Ecto neural progenitor cell (in vitro differentiated cells): ENCODE data around the gene RPUSD3.

Experiments used
- DNase-seq: peaks from one replicate; pipeline ENCODE4 v3.0.0-alpha.2; 2018; ENCODE audit warnings: low spot score

Gene RPUSD3

DNA sequence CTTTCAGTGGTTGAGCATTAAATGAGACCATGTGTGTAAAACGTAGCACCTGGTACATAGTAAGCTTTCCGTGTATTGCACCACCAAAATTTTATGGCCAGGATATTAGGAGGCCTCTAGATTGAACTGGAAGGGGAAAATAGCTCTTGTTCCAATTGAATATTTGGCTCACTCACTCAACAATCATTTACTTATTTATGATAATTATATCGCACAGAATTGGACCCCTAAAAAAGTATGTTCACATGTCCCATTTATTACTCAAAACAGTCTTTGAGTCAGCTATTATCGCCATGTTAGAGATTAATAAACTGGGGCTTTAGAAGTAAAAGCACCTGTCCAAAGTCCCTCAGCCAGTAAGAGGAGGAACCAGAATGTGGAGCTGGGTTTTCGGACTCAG, 38.8 kb downstream of the RPUSD3 start:
- no peak for DNase-seq

DNA sequence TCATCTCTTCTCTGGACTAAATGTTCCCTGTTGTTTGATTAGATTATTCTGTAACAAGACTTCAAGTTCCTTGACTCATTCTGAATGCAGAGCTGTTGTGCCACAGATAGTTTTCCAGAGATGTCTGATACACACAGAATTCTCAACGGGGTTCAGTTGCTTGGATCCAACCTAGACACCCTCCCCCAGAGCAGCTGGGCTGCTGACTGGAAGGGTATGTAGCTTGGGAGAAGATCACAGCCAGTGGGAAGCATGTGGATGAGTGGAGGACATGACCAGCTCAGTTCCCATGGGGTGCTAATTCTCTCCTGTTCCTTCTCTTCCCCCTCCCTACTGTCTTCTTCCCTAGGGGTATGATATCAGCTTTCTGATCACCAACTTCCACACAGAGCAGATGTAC, 40.3 kb downstream of the RPUSD3 start:
- DNase-seq: no peak

GRCh38 chr3:9800529-9800928, 43.3 kb downstream of the RPUSD3 start:
- no peak for DNase-seq

GRCh38 chr3:9797196-9797945, 46.4 kb downstream of the RPUSD3 start:
- no peak for DNase-seq

DNA sequence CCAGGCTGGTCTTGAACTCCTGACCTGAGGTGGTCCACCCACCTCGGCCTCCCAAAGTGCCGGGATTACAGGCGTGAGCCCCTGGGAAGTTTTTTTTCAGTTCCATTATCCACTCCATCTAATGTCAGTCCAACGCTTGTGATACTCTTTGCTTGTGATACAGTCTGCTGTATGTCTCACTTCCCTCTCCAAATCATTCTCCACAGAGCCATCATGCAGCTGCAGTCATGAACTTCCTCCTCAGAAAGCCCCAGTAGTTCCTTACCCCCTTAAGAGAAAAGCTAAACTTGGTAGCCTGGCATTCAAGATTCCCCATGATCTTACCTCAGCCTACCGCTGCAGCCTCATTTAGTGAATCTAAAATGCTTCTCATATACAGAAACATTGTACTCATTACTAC, 48.6 kb downstream of the RPUSD3 start:
- no peak for DNase-seq

DNA sequence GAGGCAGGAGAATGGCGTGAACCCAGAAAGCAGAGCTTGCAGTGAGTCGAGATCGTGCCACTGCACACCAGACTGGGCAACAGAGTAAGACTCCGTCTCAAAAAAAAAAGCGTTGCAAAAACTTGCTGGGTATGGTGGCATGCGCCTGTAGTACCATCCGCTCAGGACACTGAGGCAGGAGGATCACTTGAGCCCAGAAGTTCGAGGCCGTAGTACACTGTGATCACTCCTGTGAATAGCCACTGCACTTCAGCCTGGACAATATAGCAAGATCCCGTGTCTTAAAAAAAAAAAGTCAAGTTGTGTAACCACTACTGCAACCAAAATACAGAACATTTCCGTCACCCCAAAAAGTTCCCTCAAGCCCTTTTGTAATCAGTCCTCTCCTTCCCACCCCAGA, 49.4 kb downstream of the RPUSD3 start:
- no peak for DNase-seq

DNA sequence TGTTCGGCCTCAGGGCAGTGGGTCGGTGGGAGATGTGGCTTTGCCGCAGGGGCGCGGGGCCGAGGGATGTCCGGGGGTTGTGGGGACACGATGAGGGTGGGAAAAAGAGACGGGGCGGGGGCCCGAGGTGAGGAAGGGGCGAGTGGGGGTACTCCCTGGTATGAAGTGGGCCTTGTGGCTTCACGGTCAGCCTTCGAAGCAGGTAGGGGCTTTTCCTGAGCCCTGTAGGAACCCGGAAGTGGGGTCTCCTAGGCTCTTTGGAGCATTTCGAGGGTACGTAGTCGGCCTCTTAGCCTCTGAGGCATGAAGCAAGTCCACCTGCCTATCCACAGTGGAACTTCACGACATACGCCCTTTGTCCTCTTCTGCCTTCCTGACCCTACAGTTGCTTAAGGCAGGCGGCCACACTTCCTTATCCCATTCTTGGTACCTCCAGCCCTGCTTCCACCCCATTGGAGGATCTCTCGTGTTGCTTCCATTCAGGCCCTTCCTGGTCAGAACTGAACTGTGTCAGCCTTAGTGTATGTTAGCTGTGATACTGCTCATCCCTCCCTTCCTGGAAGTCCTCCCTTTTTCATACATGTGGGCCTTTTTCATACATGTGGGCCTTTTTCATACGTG, 50.5 kb downstream of the RPUSD3 start:
- DNase-seq: no peak

- peak; percentile 92 for DNase-seq
These were observed 51.2 kb downstream of the RPUSD3 start, which contains the start of the genes ARPC4 and TADA3 for GRCh38 chr3:9792405-9793160. TSS of gene ARPC4 (plus strand) at chr3:9793082. CDS start at chr3:9793122, 40 bp downstream. TSS of gene TADA3 (minus strand) at chr3:9792473. CDS start at chr3:9791466, 1,007 bp downstream.

DNA sequence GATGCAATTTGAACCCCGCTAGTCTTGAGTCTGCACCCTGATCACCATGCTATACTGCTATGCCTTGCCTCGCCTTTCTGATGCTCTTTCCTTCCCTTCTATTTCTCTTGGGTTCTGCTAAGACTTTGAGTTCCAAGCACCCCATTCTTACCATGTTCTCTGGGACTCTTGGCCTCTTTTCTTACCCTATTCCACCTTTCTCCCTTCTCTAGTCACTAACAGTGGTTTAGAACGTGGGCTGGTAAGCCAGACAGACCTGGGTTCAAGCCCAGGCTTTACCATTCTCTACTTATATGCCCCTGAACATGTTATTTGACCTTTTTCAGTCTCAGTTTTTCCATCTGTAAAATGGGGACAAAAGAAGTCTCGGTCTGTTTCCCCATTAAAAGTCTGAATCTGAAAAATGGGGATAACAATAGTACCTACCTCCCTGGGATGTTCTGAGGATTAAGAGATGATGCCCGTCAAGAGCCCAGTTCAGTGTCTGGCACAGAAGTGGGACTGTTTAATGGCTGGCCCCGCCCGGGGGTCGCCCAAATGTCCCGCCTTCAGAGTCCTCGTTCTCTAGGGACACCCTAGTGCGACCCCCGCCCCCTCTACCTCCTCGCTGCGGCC, 51.9 kb downstream of the RPUSD3 start:
- DNase-seq: no peak

DNA sequence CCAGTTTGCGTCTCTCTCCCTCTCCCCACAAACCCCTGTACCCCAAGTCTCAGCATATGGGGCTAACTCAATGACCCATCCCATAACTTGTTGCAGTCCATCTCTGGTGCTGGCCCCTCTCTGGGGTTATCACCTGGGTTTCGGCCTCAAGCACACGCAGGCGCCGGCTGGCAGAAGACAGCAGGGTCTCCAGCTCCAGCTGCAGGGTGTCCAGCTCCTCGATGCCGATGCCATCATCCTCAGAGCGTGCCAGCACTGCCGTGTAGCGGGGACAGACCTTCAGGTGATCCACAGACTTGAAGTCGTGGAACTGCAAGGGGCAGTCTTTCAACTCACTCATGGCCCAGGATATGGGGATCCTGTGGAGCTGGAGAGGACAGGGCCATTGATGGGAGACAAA, 52.7 kb downstream of the RPUSD3 start:
- no peak for DNase-seq
